T-cell (primary cell): ENCODE measurements around the gene KRTAP10-10. TPM values are rescaled to one million over a fixed set of nuclear protein-coding genes. Genes with fewer than 3 reads are reported as not detected.

ENCODE experiments used
- ATAC-seq, 4 experiments: fragments of 200-7000 bp in 3 of 4; fragments of 150-1000 bp in 1 of 4; cut with Tn5 transposase; replicated peaks in 1 of 4; 1 replicate in 3 of 4; 2 replicates in 1 of 4; pipeline ENCODE4 v1.10.0; 2021; ENCODE audit warnings: moderate library complexity in 3 of 4, mild to moderate bottlenecking in 2 of 4, moderate number of reproducible peaks in 1 of 4
- CTCF ChIA-PET, 2 donors: fragments of 300-600 bp; sonication (Branson Sonifier 250); formaldehyde crosslinking; loops; one replicate each; lab custom pipeline; 2022; ENCODE audit warnings: antibody characterized with exemption in 2 of 2; lab: Charles Lee
- POLR2A ChIA-PET, 2 donors: fragments of 300-600 bp; sonication (Branson Sonifier 250); formaldehyde crosslinking; loops; one replicate each; lab custom pipeline; 2022; ENCODE audit warnings: antibody characterized with exemption in 2 of 2; lab: Charles Lee
- DNase-seq, 35 experiments: peaks; one replicate each; pipeline versions ENCODE4 v3.0.0 to v3.0.0-alpha.2; 2013 to 2023
- H3K27ac ChIP-seq: one replicate; pipeline ENCODE4 v1.5.1; 2013; ENCODE audit warnings: low read length
- H3K27me3 ChIP-seq, 2 experiments: replicated peaks in 1 of 2; 1 replicate in 1 of 2; 2 replicates in 1 of 2; pipeline versions ENCODE4 v1.6.1 to v1.7.0; 2013; ENCODE audit warnings: low read length in 1 of 2, mixed read lengths in 1 of 2; ENCODE audit not compliant: control insufficient read depth in 2 of 2, insufficient read depth in 2 of 2; ENCODE audit errors: extremely low read depth in 1 of 2
- H3K36me3 ChIP-seq, 2 donors: 1 replicate in 1 of 2; 2 replicates in 1 of 2; pipeline versions ENCODE4 v1.6.1 to v1.7.0; 2013; ENCODE audit warnings: low read length in 1 of 2; ENCODE audit not compliant: control insufficient read depth in 2 of 2, insufficient read depth in 1 of 2; ENCODE audit errors: extremely low read depth in 1 of 2
- H3K4me1 ChIP-seq, 2 experiments: 1 replicate in 1 of 2; 2 replicates in 1 of 2; pipeline versions ENCODE4 v1.6.1 to v1.7.0; 2013; ENCODE audit warnings: low read length in 2 of 2, mixed read lengths in 1 of 2; ENCODE audit not compliant: insufficient read depth in 2 of 2, control insufficient read depth in 1 of 2; ENCODE audit errors: extremely low read depth in 1 of 2
- H3K4me3 ChIP-seq, 2 donors: 1 replicate in 1 of 2; 2 replicates in 1 of 2; pipeline versions ENCODE4 v1.5.1 to v1.7.0; 2013; ENCODE audit warnings: mild to moderate bottlenecking in 2 of 2, low read length in 1 of 2, moderate library complexity in 1 of 2; ENCODE audit not compliant: control insufficient read depth in 1 of 2; ENCODE audit errors: extremely low read depth in 1 of 2
- H3K9me3 ChIP-seq: 2 replicates; pipeline ENCODE4 v1.7.0; 2013
- H3K27ac Mint-ChIP-seq, 2 donors: one replicate each; pipeline ENCODE4 v1.8.0; 2020 to 2021; ENCODE audit warnings: mild to moderate bottlenecking in 2 of 2, mixed read lengths in 2 of 2
- H3K27me3 Mint-ChIP-seq, 2 donors: one replicate each; pipeline ENCODE4 v1.8.0; 2021 to 2022; ENCODE audit warnings: mixed read lengths in 2 of 2
- H3K36me3 Mint-ChIP-seq: one replicate; pipeline ENCODE4 v1.8.0; 2021; ENCODE audit warnings: mixed read lengths
- H3K4me1 Mint-ChIP-seq, 3 donors: one replicate each; pipeline ENCODE4 v1.8.0; 2020 to 2022; ENCODE audit warnings: mixed read lengths in 3 of 3, mild to moderate bottlenecking in 1 of 3
- H3K4me3 Mint-ChIP-seq, 3 donors: one replicate each; pipeline ENCODE4 v1.8.0; 2020 to 2022; ENCODE audit warnings: mild to moderate bottlenecking in 3 of 3, mixed read lengths in 3 of 3, moderate library complexity in 3 of 3
- H3K9me3 Mint-ChIP-seq, 3 donors: one replicate each; pipeline ENCODE4 v1.8.0; 2020 to 2022; ENCODE audit warnings: mixed read lengths in 3 of 3
- WGBS: methylation state at CpG from one replicate; pipeline ENCODE4 v1.1.5; 2013; ENCODE audit warnings: missing lambda C conversion rate; ENCODE audit not compliant: insufficient coverage; 5-methylcytosine and 5-hydroxymethylcytosine counted together
- total RNA-seq, 35 experiments: library from RNA in 6 of 35; stranded (reverse) in 6 of 35; fragments of 120-200 nt in 1 of 35; gene quantifications; one replicate each; pipeline versions ENCODE4 v1.2.1 to v1.2.4 and lab custom pipeline; 2013 to 2026

Gene KRTAP10-10
- total RNA-seq, 5 donors from 2014 or later (not counting 1 experiment from before 2014, with no cell fraction given) = not detected

DNA sequence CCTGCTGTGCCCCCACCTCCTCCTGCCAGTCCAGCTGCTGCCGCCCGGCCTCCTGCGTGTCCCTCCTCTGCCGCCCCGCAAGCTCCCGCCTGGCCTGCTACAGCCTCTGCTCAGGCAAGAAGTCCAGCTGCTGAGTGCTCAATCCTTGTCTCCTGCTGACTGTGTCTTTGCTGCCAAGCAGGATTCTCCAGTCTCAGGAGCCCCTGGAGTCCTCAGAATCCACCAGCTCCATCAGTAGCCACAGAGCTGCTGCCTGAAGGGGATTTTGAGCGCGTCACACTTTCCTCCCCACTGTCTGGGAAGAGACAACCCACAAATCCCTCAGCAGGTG lies 10.0 kb downstream of the KRTAP10-10 start:
- DNase-seq (no peak), ATAC-seq (no peak)
- H3K9me3 ChIP-seq = no peaks in the 10 kb centered on the region
- no peak overlapping the region for H3K27ac ChIP-seq
- H3K36me3 ChIP-seq = no peaks in the 10 kb centered on the region
- CTCF ChIA-PET = no interaction called here
- peaks cover 0 to 8% (median 7%) of the 10 kb centered on the region in 3 donors for H3K4me1 Mint-ChIP-seq
- H3K4me1 ChIP-seq = peaks cover 0 to 4% of the 10 kb centered on the region in 2 experiments
- POLR2A ChIA-PET = interaction anchor here in 1 of 2 donors (0.5 kb wide), 1 partner anchor 19 kb away, joined by 5 read pairs; no protein-coding TSS in a partner anchor
- no peaks in the 10 kb centered on the region for H3K27me3 Mint-ChIP-seq
- no peaks in the 10 kb centered on the region for H3K27me3 ChIP-seq
- H3K27ac Mint-ChIP-seq = no peak overlapping the region
- 74% methylated on average over 8 of the region's 8 CpGs for WGBS
- H3K4me3 ChIP-seq = no peak overlapping the region
- H3K4me3 Mint-ChIP-seq = no peak overlapping the region
- peaks cover 8% of the 10 kb centered on the region for H3K36me3 Mint-ChIP-seq
- H3K9me3 Mint-ChIP-seq = peaks cover 16 to 25% (median 25%) of the 10 kb centered on the region in 3 donors

DNA sequence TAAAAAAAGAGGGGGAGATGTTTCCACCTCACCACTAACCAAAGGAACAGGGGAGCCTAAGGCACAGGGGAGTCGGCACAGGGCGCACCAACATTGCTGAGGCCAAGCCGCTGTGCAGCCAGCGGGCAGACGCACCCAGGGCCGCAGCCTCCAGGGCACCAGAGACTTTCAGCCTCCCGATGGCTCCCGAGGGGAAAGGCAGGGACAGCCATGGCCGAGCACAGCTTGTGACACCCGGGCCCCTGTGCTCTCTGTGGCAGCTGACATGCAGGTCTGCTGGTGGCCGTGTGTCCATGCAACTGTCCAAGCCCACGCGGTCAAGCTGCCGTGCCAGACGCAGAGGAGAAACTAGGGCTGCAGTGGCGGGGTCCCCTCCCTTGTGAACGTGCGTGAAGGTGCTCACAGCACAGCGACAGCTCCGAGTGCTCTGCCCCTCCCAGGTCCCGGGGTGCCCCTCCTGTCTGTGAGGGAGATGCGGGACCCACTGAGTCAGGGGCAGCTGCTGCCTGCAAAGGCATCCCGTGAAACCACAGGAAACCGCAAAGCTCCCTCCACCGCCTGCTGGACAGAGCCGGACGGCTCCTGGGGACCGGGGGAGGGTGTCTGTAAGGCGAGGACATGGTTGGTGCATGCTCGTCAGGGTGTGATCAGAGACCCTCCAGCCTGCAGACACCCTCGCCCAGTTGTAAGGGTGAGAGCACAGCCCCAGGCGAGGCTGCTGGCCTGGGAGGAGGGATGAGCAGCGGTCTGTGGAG lies 11.6 kb downstream of the KRTAP10-10 start:
- Histone ChIP-seq H3K4me1 (peaks cover 0 to 9% of the 10 kb centered on the region in 2 experiments), H3K9me3 (no peaks in the 10 kb centered on the region), H3K4me3 (no peak overlapping the region), H3K27me3 (no peaks in the 10 kb centered on the region), H3K36me3 (no peaks in the 10 kb centered on the region), H3K27ac (no peak overlapping the region)
- Mint-ChIP-seq H3K36me3 (peaks cover 8% of the 10 kb centered on the region), H3K27ac (no peak overlapping the region), H3K9me3 (peaks cover 7 to 14% (median 14%) of the 10 kb centered on the region in 3 donors), H3K4me1 (peaks cover 6 to 17% (median 11%) of the 10 kb centered on the region in 3 donors), H3K4me3 (no peak overlapping the region), H3K27me3 (no peaks in the 10 kb centered on the region)
- WGBS = 84% methylated on average over 28 of the region's 33 CpGs
- CTCF ChIA-PET = no interaction called here
- DNase-seq (no peak), ATAC-seq (no peak)
- POLR2A ChIA-PET = no interaction called here

DNA sequence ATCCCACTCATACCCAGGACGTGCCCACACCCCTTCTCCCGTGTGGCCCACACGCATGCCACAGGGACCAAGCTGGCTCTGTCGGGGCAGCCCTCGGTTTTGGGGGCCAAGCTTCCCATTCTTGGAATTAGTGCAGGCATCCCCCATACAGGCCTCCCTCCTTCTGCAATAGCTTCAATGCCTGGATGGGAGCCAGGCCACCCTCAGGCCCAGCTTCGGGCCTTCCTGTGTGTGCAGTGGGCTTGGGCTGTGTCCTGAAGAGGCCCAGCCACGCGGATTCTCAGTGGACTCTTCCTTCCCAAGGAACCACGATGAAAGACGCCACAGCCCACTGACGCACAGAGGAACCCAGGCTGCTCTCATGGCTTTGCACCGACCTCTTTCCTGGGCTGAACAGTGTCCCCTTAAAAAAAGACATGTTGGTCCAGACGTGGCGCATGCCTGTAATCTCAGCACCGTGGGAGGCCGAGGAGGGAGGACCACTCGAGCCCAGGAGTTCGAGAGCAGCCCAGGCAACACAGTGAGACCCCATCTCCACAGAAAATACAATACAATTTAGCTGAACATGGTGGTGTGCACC lies 12.5 kb downstream of the KRTAP10-10 start:
- ATAC-seq = no peak
- no peak overlapping the region for H3K4me3 Mint-ChIP-seq
- DNase-seq = no peak
- no peaks in the 10 kb centered on the region for H3K27me3 Mint-ChIP-seq
- H3K9me3 Mint-ChIP-seq = peaks cover 0 to 6% (median 5%) of the 10 kb centered on the region in 3 donors
- peak overlapping the region in 1 of 2 donors; percentile 64 for H3K27ac Mint-ChIP-seq
- 98% methylated on average over 14 of the region's 18 CpGs for WGBS
- ChIA-PET POLR2A (no interaction called here), CTCF (no interaction called here)
- Histone ChIP-seq H3K36me3 (no peaks in the 10 kb centered on the region), H3K27me3 (no peaks in the 10 kb centered on the region), H3K4me3 (no peak overlapping the region), H3K9me3 (no peaks in the 10 kb centered on the region), H3K4me1 (peaks cover 0 to 18% of the 10 kb centered on the region in 2 experiments), H3K27ac (no peak overlapping the region)
- H3K36me3 Mint-ChIP-seq = peaks cover 5% of the 10 kb centered on the region
- H3K4me1 Mint-ChIP-seq = peaks cover 14 to 26% (median 20%) of the 10 kb centered on the region in 3 donors

DNA sequence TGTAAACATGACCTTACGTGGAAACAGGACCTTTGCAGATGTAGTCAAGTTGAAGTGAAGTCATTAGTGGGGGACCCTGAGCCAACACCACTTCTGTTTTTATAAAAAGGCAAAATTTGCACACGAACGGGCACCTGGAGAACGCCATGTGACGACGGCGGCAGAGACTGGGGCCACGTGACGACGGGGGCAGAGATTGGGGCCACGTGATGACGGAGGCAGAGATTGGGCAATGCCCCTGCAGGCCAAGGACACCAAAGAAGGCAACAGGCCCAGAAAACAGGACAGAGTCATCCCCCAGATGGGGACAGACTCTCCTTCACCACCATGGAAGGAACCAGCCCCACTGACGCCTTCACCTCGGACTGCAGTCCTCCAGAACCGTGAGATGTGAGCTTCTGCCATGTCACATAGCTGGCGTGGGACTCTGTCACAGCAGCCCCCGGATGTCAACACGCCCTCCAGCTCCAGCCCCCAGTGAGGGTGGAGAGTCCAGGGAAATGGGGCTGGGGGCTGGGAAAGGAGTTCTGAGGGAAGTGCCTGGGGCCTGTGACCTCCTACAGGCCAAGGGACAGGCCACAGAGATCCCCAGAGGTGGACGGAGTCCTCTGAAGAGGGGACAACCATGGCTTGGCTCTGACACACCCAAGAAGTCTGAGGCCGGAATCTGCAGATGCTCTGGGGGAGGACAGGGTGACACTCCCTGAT lies 13.3 kb downstream of the KRTAP10-10 start:
- Histone ChIP-seq H3K4me1 (peaks cover 0 to 26% of the 10 kb centered on the region in 2 experiments), H3K27ac (no peak overlapping the region), H3K9me3 (no peaks in the 10 kb centered on the region), H3K36me3 (no peaks in the 10 kb centered on the region), H3K27me3 (no peaks in the 10 kb centered on the region), H3K4me3 (no peak overlapping the region)
- no peaks in the 10 kb centered on the region for H3K9me3 Mint-ChIP-seq
- no peaks in the 10 kb centered on the region for H3K27me3 Mint-ChIP-seq
- H3K4me1 Mint-ChIP-seq = peaks cover 21 to 34% (median 24%) of the 10 kb centered on the region in 3 donors
- ChIA-PET CTCF (no interaction called here), POLR2A (no interaction called here)
- H3K4me3 Mint-ChIP-seq = no peak overlapping the region
- WGBS = 87% methylated on average over 14 of the region's 20 CpGs
- ATAC-seq (no peak), DNase-seq (no peak)
- H3K36me3 Mint-ChIP-seq = no peaks in the 10 kb centered on the region
- peak overlapping the region in 1 of 2 donors; percentile 63 for H3K27ac Mint-ChIP-seq

DNA sequence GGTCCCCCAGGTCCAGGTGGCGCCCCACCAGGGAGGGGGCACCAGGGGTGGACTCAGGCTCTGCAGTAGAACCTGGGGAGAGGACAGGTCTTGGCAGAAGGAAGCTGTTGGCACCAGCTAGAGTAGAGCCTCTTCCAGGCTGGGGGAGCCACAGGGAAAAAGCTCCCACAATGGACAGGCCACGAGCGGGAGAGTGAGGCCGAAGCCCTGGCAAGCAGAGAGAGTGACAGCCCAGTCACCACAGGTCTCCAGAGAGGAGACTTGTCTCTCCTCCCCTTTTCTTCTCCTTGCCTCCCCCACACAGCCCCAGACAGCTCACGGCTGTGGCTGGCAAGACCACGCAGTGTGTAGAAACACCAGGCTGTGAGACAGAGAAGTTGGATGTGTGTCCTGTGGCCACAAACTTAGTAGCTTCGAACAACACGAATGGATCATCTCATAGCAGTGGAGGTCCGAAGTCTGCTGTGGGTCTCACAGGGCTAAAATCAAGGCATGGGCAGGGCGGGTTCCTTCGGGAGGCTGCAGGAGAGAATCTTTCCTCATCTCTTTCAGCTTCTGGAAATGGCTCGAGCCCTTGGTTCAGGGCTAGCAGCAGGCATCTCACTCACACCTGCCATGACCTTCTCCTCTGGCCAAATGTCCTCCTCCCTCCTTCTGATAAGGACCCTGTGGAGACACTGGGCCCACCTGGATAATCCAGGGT lies 14.0 kb downstream of the KRTAP10-10 start:
- Histone ChIP-seq H3K4me3 (no peak overlapping the region), H3K27ac (no peak overlapping the region), H3K4me1 (peaks cover 0 to 33% of the 10 kb centered on the region in 2 experiments), H3K36me3 (no peaks in the 10 kb centered on the region), H3K9me3 (no peaks in the 10 kb centered on the region), H3K27me3 (no peaks in the 10 kb centered on the region)
- Mint-ChIP-seq H3K4me3 (no peak overlapping the region), H3K9me3 (peaks cover under 1% of the 10 kb centered on the region in 3 donors), H3K4me1 (peaks cover 26 to 40% (median 27%) of the 10 kb centered on the region in 3 donors), H3K27me3 (no peaks in the 10 kb centered on the region), H3K27ac (peak overlapping the region in 1 of 2 donors; percentile 28), H3K36me3 (peaks cover 1% of the 10 kb centered on the region)
- CTCF ChIA-PET = no interaction called here
- WGBS = 89% methylated on average over 11 of the region's 12 CpGs
- ATAC-seq (no peak), DNase-seq (no peak)
- POLR2A ChIA-PET = interaction anchor here in 1 of 2 donors (0.5 to 0.8 kb wide), 2 partner anchors 35 to 1774 kb away, joined by 3 to 7 read pairs; no protein-coding TSS in a partner anchor

DNA sequence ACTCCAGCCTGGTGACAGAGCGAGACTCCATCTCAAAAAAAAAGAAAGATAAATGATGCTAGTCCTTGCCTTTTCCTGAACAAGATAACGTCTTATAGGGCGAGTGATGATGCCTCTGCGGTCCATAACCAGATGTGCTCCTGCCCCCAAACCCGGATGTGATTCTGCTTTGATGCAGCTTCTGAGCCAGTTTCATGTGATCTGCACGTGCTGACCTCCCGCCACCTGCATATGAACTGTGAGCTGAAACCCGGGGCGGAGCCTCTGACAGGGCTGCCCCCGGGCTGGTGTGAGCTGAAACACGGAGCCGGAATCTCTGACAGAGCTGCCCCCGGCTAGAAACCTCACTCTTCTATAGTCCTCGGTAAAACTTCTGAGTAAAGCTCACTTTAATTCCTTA lies 16.0 kb downstream of the KRTAP10-10 start:
- peaks cover 0 to 51% of the 10 kb centered on the region in 2 experiments for H3K4me1 ChIP-seq
- peak in 2 of 35 experiments; percentile 10 to 21 for DNase-seq
- CTCF ChIA-PET = interaction anchor here in 1 of 2 donors (0.7 kb wide), 1 partner anchor 34 kb away, joined by 3 read pairs; no protein-coding TSS in a partner anchor
- no peaks in the 10 kb centered on the region for H3K27me3 ChIP-seq
- POLR2A ChIA-PET = no interaction called here
- H3K9me3 Mint-ChIP-seq = peaks cover 10 to 16% (median 14%) of the 10 kb centered on the region in 3 donors
- no peaks in the 10 kb centered on the region for H3K27me3 Mint-ChIP-seq
- H3K9me3 ChIP-seq = no peaks in the 10 kb centered on the region
- peak overlapping the region; percentile 82 for H3K27ac ChIP-seq
- H3K4me3 ChIP-seq = no peak overlapping the region
- no peaks in the 10 kb centered on the region for H3K36me3 ChIP-seq
- H3K4me3 Mint-ChIP-seq = no peak overlapping the region
- peak overlapping the region; percentile 28 to 92 for H3K27ac Mint-ChIP-seq
- no peak for ATAC-seq
- H3K4me1 Mint-ChIP-seq = peaks cover 39 to 55% (median 46%) of the 10 kb centered on the region in 3 donors
- whole genome bisulfite sequencing = 91% methylated on average over 11 of the region's 14 CpGs
- peaks cover 14% of the 10 kb centered on the region for H3K36me3 Mint-ChIP-seq
